ENCODE results near the gene MYL7. TPM values are rescaled to one million over a fixed set of nuclear protein-coding genes. Genes with fewer than 3 reads are reported as not detected.
A peak's percentile ranks its signal among the peaks of the same experiment; 100 is the strongest.

MYL7 gene
- total and polyA plus RNA-seq, 2 of the 13 experiments (the other 11 are each of a cell fraction or from before 2014, with no cell fraction given) = 1.8 TPM; not detected in 1

DNA sequence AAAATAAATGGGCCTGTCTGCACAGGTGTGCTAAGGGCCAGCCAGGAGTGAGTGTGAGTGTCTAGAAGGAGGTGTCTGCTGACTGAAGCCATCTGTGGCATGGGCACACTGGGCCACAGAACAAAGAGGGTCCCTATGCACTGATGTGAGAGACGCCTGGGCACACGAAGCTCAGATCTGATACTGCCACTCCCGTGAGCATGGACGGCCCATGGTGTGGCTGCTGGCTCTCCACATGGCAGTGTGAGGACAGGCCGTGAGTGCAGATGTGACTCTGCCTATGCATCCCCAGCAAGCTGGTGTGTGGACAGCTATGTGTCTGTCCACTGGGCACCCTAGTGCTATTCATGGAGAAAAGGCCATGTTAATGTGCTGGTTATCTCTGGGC lies 12.8 kb upstream of the MYL7 start (continued):
- TF ChIP-seq, protein P1, sequence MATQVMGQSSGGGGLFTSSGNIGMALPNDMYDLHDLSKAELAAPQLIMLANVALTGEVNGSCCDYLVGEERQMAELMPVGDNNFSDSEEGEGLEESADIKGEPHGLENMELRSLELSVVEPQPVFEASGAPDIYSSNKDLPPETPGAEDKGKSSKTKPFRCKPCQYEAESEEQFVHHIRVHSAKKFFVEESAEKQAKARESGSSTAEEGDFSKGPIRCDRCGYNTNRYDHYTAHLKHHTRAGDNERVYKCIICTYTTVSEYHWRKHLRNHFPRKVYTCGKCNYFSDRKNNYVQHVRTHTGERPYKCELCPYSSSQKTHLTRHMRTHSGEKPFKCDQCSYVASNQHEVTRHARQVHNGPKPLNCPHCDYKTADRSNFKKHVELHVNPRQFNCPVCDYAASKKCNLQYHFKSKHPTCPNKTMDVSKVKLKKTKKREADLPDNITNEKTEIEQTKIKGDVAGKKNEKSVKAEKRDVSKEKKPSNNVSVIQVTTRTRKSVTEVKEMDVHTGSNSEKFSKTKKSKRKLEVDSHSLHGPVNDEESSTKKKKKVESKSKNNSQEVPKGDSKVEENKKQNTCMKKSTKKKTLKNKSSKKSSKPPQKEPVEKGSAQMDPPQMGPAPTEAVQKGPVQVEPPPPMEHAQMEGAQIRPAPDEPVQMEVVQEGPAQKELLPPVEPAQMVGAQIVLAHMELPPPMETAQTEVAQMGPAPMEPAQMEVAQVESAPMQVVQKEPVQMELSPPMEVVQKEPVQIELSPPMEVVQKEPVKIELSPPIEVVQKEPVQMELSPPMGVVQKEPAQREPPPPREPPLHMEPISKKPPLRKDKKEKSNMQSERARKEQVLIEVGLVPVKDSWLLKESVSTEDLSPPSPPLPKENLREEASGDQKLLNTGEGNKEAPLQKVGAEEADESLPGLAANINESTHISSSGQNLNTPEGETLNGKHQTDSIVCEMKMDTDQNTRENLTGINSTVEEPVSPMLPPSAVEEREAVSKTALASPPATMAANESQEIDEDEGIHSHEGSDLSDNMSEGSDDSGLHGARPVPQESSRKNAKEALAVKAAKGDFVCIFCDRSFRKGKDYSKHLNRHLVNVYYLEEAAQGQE (IDR thresholded peaks at IDR 0.05; ENCODE audit: borderline replicate concordance in 1 of 2, low read depth in 1 of 2, low read length in 2 of 2) = no peak
- TF ChIP-seq ZNF709 (CRISPR knock-in tag; IDR thresholded peaks at IDR 0.05) = no peak
- TF ChIP-seq MTA3 (CRISPR knock-in tag; IDR thresholded peaks at IDR 0.05) = no peak
- TF ChIP-seq ATRX (CRISPR knock-in tag; IDR thresholded peaks at IDR 0.05; ENCODE audit: borderline replicate concordance) = no peak

DNA sequence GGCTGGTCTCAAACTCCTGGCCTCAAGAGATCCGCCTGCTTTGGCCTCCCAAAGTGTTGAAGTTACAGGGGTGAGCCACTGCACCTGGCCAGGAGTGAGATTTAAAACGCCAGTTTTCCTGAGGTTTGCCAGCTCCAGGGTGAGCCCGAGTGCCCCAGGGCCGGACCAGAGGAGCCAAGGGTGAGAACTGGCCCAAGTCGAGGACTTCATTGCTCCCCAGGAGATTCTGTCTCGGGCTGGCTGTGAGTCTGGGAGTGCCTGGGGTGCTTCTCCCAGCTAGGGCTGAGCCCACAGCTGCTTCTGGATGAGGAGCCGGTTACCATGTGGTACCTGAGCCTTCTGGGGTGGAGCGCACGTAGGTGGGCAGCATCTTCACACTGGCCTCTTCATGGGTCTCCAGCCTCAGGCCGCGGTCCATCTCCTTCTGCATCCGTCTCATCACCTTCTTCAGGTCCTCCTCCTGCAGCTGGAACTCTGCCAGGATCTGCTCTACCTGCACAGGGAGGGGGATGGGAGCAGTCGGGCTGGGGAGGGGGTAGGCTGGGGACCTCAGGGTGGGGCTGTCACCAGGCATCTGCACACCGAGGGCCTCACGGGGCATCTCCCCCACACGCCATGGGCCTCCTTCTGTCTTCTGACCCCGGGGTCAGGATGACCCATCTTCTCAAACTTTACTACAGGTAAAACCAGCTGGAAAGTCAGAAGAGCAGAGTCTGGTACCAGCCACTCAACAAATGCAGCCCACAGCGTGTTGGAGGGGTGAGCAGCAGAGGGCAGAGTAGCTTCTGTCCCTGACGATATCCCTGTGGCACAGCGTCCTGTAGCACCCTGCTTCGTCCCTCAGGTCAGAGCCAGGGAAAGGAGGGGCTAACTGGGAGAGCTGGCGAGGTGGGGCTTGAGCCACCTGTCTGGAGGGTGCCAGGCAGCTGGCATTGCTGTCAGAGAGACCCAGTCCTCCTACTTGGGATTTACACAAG lies 12.1 kb upstream of the MYL7 start:
- Histone ChIP-seq H3K4me3 (replicated peaks in 1 of 3; ENCODE audit: insufficient read depth in 1 of 3, low read depth in 2 of 3, low read length in 3 of 3) (no peak overlapping the region), H2AFZ (ENCODE audit: low read length) (no peak overlapping the region), H3K4me2 (ENCODE audit: low read depth, low read length) (no peak overlapping the region), H3K27ac (ENCODE audit: extremely low read length, insufficient read depth, low read length) (no peak overlapping the region), H3K4me1 (ENCODE audit: insufficient read depth, low read length) (peaks cover 9% of the 10 kb centered on the region), H3K9ac (ENCODE audit: insufficient read depth, low read depth, low read length) (no peak overlapping the region), H3K36me3 (replicated peaks in 1 of 2; ENCODE audit: control insufficient read depth in 1 of 2, insufficient read depth in 2 of 2, low read length in 2 of 2) (no peaks in the 10 kb centered on the region), H4K20me1 (ENCODE audit: insufficient read depth, low read length) (no peaks in the 10 kb centered on the region), H3K27me3 (ENCODE audit: control insufficient read depth in 1 of 2, insufficient read depth in 2 of 2, low read length in 2 of 2) (peaks cover 2 to 49% of the 10 kb centered on the region in 2 experiments; a peak in 3 of 5 replicates), H3K79me2 (ENCODE audit: insufficient read depth, low read length) (no peaks in the 10 kb centered on the region), H3K9me3 (ENCODE audit: low read length) (no peaks in the 10 kb centered on the region)
- ATAC-seq = peak; percentile 65
- ChIA-PET POLR2A (no interaction called here), CTCF (ENCODE audit: low intra/inter-chr PET ratio, low total read pairs) (no interaction called here)
- WGBS (ENCODE audit: low lambda C conversion rate) = 20% methylated on average over 5 of the region's 22 CpGs
- intact Hi-C loops (cut with micrococcal nuclease; ENCODE audit: unreplicated experiment) = no loop called here
- FAIRE-seq = no peak
- in situ Hi-C loops (cut with HindIII; ENCODE audit: extremely low pct_ligation_motif_present, low pct_unique_long_range_greater_than_20kb) = no loop called here
- no TSS peak for BruUV-seq (replicated peaks)
- no peak for DNase-seq (ENCODE audit: low spot score)
- TF ChIP-seq, protein P2, sequence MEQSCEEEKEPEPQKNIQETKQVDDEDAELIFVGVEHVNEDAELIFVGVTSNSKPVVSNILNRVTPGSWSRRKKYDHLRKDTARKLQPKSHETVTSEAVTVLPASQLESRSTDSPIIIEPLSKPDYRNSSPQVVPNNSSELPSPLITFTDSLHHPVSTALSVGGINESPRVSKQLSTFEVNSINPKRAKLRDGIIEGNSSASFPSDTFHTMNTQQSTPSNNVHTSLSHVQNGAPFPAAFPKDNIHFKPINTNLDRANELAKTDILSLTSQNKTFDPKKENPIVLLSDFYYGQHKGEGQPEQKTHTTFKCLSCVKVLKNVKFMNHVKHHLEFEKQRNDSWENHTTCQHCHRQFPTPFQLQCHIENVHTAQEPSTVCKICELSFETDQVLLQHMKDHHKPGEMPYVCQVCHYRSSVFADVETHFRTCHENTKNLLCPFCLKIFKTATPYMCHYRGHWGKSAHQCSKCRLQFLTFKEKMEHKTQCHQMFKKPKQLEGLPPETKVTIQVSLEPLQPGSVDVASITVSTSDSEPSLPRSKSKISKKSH (CRISPR knock-in tag; IDR thresholded peaks at IDR 0.05; ENCODE audit: borderline replicate concordance) = no peak
- TF ChIP-seq, protein P3, sequence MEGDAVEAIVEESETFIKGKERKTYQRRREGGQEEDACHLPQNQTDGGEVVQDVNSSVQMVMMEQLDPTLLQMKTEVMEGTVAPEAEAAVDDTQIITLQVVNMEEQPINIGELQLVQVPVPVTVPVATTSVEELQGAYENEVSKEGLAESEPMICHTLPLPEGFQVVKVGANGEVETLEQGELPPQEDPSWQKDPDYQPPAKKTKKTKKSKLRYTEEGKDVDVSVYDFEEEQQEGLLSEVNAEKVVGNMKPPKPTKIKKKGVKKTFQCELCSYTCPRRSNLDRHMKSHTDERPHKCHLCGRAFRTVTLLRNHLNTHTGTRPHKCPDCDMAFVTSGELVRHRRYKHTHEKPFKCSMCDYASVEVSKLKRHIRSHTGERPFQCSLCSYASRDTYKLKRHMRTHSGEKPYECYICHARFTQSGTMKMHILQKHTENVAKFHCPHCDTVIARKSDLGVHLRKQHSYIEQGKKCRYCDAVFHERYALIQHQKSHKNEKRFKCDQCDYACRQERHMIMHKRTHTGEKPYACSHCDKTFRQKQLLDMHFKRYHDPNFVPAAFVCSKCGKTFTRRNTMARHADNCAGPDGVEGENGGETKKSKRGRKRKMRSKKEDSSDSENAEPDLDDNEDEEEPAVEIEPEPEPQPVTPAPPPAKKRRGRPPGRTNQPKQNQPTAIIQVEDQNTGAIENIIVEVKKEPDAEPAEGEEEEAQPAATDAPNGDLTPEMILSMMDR (CRISPR knock-in tag; IDR thresholded peaks at IDR 0.05) = peak; percentile 24; the same call in 1 of the 2 replicates
- TF ChIP-seq ETV5 (CRISPR knock-in tag; IDR thresholded peaks at IDR 0.05; ENCODE audit: borderline replicate concordance) = no peak
